NCI-H187 (cell line): ENCODE data around the gene CEACAM21.

ENCODE experiments used
- DNase-seq, 2 experiments: peaks; one replicate each; lab custom pipeline; 2025; lab: John Stamatoyannopoulos, UW

Gene CEACAM21

DNA sequence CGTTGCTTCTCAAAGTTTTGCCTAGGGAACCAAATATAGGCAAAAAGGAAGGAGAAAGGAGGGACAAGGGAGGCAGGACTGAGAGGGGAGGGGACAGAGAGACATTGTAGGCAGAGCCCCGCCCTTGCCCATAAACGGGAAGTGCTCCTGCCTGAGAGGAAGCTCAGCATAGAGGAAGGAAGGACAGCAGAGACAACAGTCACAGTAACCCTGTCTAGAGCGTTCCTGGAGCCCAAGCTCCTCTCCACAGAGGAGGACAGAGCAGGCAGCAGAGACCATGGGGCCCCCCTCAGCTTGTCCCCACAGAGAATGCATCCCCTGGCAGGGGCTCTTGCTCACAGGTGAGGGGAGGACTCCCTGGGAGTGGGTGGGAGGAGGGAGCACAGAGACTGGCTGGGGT lies at the start of gene CEACAM21:
Gene CEACAM21, plus strand, starts transcription at position 169 of the 400 bp plus-strand sequence. Its CDS starts 109 bp downstream, at position 278.
- no peak for DNase-seq

DNA sequence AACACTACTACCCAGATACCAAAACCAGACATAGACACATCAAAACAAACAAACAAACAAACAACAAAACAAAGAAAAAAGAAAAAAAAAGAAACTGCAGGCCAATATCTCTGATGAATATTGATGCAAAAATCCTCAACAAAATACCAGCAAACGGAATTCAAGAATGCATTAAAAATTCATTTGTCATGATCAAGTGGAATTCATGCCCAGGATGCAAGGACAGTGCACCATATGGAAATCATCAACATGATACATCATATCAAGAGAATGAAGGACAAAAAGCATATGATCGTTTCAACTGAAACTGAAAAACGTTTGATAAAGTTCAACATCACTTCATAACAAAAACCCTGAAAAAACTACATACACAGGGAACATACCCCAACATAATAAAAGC lies 48.9 kb upstream of the CEACAM21 start:
- no peak for DNase-seq

DNA sequence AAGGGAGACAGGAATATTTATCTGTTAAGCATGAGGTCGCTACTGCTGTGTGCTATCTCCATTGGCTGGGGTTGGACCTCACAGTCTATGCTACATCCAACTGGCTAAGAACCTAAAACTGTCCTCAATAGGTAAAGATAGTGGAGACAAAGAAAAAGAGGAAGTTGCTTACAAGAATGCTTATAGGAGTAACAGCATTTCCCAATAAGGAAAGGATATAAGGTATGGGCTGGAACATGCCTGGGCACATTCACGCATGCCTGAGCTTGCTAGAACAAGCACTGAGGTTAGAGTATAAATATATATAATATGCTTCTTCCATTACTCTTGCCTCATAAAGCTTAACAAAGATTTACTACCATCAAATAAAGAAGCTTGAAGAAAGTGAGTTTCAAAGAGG lies 47.9 kb upstream of the CEACAM21 start:
- no peak for DNase-seq

DNA sequence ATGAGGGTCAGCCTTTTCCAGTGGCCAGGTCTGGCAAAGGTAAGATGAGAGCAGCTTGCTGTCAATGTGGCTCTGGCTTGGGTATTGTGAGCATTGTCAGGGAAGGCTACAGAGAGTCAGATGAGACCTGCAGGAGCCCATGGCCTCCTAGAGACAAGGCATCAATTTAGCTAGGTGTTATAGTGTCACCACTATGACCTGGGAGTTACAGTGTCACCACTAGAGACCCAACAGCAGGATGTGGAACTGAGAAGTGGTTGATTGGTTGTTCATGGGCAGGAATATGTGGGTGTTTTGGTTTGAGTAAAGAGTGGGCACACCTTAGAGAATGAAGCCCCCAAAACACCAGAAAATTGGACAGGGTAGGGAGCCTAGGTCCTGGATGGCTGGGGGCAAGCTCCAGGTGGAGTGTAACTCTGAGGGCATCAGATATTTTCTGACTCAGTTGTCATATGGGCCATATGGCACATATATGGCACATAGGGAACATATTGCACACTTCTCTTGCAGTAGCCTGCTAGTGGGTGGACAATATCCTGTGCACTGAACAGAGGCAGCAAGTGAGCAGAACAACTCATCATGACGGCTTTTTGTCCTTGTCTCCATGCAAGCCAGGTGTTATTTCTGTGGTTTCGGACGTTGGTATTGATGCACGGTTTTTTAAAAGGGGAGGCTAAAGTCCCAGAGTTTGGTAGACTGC lies 46.3 kb upstream of the CEACAM21 start:
- no peak for DNase-seq

DNA sequence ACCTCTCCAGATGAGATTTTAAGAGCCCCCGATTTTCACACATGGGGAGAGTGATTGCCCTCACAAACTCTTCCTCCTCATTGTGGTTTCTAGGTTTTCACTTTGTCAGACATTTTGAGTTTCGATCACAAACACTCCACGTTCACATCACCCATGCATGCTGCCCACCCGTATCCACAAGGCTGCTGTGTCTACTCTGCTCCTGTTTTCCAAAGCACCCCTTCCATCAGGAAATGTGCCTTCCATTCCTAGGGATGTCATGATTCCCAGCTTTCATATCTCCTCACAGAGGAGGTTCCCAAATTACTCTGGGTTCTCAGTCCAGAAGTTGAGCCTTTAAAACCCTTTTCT lies 45.8 kb upstream of the CEACAM21 start:
- DNase-seq = no peak

DNA sequence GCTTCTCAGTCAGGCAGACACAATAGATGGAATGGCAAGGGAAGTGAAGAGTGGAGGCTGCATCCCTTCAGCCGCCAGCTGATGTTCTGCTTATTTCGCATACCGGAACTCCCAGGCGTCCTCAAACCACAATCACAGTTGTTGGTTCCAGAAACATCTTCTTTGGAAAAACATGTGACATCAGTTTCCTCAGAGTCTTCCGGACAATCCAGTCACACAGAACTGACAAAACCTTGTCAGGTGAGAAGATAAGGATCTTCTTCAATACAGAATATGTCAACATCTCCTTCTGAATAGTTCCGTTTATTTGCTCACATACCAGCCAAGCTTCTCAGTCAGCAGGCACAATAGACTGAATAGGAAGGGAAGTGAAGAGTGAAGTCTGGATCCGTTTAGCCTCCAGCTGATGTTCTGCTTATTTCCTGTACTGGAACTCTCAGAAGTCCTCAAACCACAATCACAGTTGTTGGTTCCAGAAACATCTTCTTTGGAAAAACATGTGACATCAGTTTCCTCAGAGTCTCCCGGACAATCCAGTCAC lies 45.1 kb upstream of the CEACAM21 start:
- no peak for DNase-seq

DNA sequence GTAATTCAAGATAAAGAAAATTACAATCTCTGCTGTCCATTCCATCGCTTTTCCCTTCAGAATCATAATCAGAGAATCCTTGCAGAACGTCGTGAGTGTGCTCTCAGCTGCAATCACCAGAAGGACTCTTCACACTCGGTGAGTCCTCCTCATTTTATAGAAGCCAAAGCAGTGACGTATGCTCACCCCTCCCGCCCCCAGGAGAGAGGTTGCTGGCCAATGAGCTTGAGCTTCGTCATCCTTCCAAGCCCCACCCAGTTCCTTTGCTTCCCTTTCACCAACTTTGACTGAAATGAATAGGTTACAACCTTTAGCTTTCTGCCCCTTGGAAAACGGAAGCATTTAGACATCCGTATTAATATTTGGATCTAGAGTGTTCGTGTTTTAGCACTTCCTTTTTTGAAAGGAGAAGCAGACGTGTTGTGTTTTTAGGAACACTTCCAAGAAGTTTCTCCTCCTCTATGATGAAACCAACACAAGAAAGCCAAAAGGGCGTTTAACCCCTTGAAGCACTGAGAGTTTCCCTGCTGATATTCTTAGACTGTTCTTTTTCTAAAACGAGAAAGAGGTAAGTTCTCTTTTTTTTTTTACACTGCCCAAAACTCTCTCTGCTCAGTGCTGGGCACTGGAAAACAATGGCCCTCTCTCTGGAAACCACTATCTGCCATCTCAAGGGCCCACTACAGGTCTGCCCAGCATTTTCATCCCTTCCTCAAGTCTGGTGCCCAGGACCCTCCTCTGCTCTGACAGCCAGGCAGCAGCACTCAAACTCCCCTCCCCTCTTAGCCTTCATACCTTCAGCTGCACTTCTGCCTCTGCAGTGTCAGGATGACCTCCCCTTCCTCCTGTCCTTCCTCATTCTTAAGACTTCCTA lies 44.3 kb upstream of the CEACAM21 start:
- DNase-seq = no peak

DNA sequence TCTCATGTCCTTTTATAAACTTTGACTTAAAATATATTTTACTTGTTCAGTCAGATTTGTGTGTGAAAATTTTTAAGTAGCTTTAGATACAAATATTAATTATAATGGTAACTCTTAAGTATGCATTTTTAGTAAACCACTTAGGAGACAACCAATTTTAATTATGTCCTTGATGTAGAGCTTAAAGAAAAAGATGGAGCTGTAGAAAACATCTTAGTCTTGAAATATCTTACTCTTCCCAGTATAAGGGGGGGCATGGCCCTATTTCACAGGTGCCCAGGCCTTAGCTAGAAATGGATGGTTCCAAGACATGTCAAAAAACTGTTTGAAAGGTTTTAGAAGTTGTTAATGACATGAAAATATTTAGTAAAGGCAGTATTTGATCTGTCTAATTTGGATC lies 43.4 kb upstream of the CEACAM21 start:
- DNase-seq = no peak

DNA sequence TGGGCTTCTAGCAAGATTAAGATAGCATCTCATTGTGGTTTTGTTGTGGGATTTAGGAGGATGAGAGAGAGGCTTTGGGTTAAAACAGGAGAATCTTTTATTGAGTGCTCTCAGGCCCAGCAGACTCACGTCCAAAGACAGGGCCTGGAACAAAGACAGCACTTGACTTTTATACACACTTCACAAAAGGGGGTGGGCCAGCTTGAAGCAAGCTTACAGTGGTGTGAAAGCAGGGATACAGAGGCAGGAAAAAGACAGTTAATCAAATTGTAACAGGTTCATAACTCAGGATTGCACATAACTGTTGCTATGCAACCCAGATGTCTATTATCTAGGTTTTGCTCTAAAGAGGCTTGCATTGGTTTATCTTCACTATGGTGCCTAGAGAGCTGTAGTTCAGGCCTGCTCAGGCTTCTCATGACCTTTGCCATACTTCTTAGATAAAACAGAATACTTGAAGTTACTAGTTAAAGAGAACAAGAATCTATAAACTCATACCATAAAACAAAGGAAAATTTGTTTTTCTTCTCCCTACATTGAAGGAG lies 42.2 kb upstream of the CEACAM21 start:
- no peak for DNase-seq

DNA sequence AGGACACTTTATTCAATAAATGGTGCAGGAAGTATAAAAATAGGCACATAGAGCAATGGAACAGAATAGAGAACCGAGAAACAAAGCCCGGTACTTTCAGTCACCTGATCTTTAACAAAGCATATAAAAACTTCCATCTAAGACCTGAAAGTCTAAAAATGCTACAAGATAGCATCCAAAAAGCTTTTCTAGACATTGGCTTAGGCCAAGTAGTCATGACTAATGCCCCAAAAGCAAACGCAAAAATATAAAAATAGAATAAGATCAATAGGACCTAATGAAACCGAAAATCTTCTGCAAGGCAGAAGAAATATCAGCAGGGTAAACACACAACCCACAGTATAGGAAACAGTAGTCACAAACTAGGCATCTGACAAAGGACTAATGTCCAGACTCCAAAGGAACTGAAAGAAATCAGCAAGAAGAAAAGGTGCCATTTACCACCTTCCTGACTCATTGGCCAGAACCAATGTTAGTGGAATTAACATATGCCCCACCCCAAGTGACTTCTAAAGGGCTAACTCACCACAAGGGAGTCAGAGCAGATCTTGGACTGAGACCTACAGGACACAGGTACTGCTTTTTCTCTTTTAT lies 40.8 kb upstream of the CEACAM21 start:
- DNase-seq = no peak

DNA sequence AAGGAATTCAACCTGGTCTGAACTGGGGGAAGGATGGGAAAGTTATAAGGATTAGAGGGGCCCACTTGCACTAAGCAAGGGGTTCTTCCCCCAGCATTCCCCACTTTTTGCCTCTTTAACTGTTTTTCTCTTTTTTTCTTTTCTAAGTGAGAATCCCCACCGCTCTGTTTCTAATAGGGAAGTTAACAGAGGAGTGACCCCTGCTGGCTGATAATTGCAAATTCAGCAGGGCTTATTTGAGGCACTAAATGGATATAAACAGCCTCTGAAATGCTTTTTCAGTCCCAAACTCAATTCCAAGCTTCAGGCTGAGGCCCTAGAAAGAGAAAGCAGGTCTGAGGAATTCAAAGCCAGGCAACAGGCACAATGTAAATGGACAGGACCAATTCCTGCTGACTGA lies 38.2 kb upstream of the CEACAM21 start:
- DNase-seq = no peak

DNA sequence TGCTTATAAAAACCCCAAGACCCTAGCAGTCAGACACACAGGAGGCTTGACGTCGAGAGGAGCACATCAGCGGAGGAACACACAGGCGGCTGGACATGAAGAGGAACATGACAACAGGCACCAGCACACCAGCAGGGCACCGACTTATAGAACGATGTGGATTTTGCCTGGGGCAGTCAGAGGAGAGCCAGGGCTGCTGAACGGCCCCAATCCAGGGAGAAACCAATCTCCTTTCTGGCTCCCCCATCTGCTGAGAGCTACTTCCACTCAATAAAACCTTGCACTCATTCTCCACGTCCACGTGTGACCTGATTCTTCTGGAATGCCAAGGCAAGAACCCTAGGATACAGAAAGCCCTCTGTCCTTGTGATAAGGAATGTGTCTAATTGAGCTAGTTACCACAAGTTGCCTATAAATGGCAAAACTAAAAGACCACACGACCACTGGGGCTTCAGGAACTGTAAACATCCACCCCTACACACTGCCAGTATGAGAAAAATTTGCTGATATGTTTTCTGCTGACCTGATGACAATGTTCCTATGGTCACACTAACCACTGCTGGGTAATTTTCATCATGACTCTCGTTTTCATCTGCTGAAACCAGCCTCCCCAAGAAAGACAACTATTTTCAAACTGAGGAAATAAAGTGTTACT lies 35.8 kb upstream of the CEACAM21 start:
- no peak for DNase-seq

DNA sequence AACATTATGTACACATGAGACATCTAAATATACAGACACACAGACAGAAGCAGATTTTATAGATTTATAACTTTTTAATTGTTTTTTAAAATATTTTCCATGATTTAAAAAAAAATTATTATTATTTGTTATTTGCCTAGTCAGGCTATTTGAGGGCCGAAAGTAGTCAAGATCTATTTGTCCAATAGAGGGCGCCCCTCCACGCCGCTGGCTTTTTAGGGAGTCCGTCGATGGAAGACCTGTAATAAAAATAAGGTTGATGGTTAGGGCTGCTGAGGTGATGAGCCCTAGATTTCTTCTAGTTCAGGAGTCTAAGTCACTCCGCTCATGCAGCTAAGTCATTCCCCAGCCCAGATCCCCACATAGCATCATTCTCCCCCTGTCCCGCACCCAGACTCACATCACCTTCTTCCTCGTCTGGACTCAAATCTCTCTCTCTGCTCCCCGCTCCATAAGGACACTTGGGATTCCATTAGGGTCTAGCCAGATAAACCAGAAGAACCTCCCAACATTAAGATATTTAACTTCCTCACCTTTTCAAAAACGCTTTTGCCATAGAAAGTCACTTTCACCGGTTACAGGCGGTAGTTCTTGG lies 33.9 kb upstream of the CEACAM21 start:
- peak in 1 of 2 experiments; percentile 12 for DNase-seq

DNA sequence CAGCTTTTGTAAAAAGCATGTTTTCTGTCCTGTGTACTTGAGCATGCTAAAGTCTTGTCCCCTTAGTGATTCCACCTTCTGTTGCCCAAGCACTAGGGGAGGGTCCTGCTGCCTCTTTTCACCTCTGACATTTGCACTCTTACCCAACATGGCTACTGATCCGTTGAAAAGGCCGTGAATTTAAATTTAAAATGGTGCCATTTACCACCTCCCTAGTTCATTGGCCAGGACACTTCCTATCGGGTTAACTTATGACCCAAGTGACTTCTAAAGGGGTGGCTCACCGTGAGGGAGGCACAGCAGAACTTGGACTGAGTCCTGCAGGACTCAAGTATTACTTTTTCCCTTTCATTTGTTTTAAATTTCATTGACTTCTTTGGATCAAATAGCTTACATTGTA lies 33.3 kb upstream of the CEACAM21 start:
- no peak for DNase-seq

DNA sequence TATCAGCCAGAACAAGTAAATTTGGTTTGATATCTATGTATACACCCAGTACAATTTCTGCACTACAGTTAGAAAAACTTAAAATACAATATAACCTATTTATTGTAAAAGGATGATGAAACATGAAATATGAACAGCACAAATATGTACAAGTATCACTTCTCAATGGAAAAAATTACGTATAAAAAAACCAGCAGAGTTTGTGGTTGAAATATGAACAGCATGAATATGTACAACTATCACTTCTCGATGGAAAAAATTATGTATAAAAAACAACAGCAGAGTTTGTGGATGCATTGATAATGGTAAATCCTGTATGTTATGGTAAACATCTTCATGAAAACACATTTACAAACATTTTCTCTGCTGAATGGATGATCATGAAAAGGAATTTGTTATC lies 32.4 kb upstream of the CEACAM21 start:
- no peak for DNase-seq

DNA sequence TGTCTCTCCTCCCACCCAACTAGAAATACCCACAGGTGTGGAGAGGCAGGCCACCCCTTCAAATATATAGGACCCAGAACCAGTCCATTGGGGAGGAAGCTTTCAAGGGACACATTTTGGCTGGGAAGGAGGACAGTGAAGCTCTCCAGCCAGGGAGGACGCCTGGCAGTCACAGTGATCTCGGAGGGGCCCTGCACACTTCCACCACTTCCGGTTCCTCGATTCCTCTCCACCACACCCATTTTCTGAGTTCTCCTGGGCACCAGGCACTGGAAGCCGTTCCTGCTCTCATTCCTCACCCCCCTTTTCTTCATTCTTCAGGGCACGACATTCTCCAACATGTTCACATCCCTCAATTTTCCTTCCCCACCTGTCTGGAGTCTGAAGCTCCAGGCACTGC lies 30.4 kb upstream of the CEACAM21 start:
- DNase-seq = no peak

DNA sequence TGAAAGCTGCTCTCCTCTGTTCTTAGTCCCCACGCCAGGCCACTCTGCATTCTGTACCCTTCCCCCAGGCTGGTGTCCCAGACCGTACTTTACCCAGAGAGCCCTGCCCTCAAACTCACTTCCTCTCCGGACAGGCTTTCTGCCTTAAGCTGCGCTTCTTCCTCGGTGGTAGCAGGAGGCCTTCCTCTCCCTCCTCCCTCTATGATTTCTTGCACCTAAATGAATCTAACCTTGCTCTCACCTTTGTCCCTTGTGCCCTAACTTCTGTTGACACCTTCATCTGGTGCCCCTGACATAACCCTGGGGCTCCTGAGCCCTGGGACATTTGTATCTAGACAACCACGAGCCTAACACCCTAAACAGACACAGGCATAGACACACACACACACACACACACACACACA lies 29.6 kb upstream of the CEACAM21 start:
- DNase-seq = no peak

DNA sequence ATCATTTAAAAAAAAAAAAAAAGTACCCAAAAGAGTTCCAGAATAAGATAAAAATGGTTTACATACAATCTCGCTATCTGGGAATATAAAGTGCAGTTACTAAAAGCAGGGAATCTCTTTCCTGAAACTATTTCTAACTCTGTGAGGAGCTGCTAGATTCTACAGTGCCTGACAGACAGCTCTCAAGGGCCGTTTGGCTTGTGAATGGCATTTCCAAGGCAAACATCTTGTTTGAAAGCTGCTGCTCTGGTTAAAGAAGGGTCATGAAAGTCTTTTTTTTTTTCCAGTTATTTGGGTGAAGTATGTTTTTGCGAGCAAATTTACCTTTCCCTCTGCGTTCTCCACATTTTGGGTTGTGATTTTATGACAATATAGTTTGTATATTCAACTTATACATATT lies 29.0 kb upstream of the CEACAM21 start:
- DNase-seq = no peak

DNA sequence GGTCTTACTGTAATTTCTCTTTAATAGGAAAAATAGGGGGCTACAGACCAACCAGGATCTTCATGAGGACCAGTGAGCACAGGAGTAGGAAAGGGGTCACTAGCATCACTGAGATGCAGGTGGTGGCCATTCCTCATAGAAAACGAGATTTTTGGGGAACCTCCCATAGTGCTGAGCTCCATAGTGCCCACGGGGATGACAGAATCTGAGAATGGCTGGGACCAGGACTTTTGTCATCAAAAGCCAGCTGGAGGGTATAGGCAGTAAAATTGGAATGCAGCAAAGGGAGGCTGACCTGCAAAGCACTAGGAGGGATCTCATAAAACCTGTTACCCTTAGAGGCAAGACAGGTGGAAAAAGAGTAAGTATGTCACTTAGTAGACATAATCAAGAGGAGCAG lies 28.4 kb upstream of the CEACAM21 start:
- no peak for DNase-seq

DNA sequence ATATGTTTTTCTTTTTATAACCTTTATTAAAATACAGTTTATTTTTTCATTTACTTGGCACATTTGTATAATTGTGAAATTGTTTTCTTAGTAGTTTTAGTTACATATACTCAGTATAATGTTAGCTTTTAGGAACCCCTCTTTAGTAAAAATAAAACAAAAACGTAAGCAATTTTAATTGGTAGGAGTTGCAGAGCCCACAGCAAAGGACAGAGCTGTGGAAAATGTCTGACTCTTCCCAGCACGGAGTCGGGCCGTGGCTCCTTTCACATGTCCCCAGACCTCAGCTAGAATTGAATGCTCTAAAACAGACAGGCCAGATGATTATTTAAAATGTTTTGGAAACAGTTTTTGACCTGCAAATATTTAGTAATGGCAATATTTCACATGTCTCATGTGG lies 27.9 kb upstream of the CEACAM21 start:
- DNase-seq = no peak

DNA sequence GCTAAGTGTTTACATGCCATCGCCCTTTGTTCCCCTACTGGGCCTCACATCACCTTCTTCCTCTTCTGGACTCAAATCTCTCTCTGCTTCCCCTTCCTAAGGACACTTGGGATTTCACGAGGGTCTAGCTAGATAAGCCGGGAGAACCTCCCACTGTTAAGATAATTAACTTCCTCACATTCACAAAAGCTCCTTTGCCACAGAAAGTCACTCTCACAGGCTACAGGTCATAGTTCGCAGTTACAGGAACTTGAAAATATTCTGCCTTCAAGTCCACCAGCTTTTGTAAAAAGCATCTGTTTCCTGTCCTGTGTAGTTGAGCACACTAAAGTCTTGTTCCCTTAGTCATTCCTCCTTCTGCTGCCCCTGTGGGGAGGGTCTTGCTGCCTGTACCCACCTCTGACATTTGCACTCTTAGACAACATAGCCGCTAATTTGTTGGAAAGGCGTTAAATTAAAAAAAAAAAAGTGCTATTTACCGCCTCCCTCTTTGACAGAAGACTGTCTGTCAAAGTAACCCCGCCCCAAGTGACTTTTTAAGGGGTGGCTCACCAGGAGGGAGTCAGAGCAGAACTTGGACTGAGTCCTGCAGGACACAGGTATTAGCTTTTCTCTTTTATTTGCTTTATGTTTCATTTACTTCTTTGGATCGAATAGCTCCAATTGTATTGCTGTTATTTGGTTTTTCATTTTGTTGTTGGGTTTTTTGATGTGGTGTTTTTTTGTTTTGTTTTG lies 26.8 kb upstream of the CEACAM21 start:
- no peak for DNase-seq
